Body of pancreas (tissue), 4 donors: ENCODE measurements around the gene BLOC1S3. TPM values are rescaled to one million over a fixed set of nuclear protein-coding genes. Genes with fewer than 3 reads are reported as not detected.

Source experiments
- ATAC-seq: fragments of 150-250 bp; one replicate; pipeline ENCODE4 v1.9.1; 2016
- DNase-seq, 4 donors: peaks; one replicate each; pipeline ENCODE4 v3.0.0-alpha.2; 2019
- H3K27ac ChIP-seq, 4 donors: fragments of 200-600 bp; sonication (generic); 1 replicate in 3 of 4; 2 replicates in 1 of 4; pipeline versions ENCODE4 v1.5.1 to v1.6.1; 2016 to 2019; ENCODE audit warnings: mild to moderate bottlenecking in 1 of 4, mixed read lengths in 1 of 4, moderate library complexity in 1 of 4
- H3K27me3 ChIP-seq, 2 donors: fragments of 200-600 bp; sonication (generic); one replicate each; pipeline ENCODE4 v1.6.0; 2016; ENCODE audit warnings: mild to moderate bottlenecking in 1 of 2
- H3K36me3 ChIP-seq, 2 donors: fragments of 200-600 bp; sonication (generic); replicated peaks in 1 of 2; 2 replicates each; pipeline ENCODE4 v1.5.1; 2016; ENCODE audit warnings: low read depth in 2 of 2; ENCODE audit not compliant: insufficient read depth in 1 of 2
- H3K4me1 ChIP-seq: fragments of 200-600 bp; sonication (generic); one replicate; pipeline ENCODE4 v1.6.0; 2016
- H3K4me3 ChIP-seq, 2 donors: fragments of 200-600 bp; sonication (generic); 1 replicate in 1 of 2; 2 replicates in 1 of 2; pipeline ENCODE4 v1.5.1; 2016 to 2019
- H3K9me3 ChIP-seq, 3 donors: fragments of 200-600 bp; sonication (generic); 1 replicate in 2 of 3; 2 replicates in 1 of 3; pipeline ENCODE4 v1.5.1; 2016
- POLR2A ChIP-seq, 3 donors: fragments of 450-650 bp; IDR thresholded peaks; one replicate each; pipeline ENCODE4 v1.6.1; 2016; ENCODE audit warnings: antibody characterized with exemption in 3 of 3, mild to moderate bottlenecking in 2 of 3
- WGBS, 2 donors: methylation state at CpG; one replicate each; pipeline ENCODE4 v1.1.5; 2017; 5-methylcytosine and 5-hydroxymethylcytosine counted together
- intact Hi-C: fragments of 100-400 bp; cut with DNase I; formaldehyde crosslinking; loops from one replicate; pipeline ENCODE4 v1.15.1; 2023
- total RNA-seq, 2 donors: library from RNA; depleted of rRNA; stranded (reverse); fragments of >200 nt; gene quantifications; one replicate each; pipeline ENCODE4 v1.1.0, GENCODE V29; 2016
- TF ChIP-seq, protein P1 (sequence below), 7 experiments: fragments of 450-650 bp in 4 of 7; fragments of 200-600 bp in 3 of 7; sonication (generic) in 3 of 7; IDR thresholded peaks; one replicate each; pipeline ENCODE4 v1.5.1; 2016 to 2019; ENCODE audit warnings: antibody characterized with exemption in 7 of 7

BLOC1S3 gene
- total RNA-seq, 2 donors from 2014 or later: 4.9 to 12.5 TPM

DNA sequence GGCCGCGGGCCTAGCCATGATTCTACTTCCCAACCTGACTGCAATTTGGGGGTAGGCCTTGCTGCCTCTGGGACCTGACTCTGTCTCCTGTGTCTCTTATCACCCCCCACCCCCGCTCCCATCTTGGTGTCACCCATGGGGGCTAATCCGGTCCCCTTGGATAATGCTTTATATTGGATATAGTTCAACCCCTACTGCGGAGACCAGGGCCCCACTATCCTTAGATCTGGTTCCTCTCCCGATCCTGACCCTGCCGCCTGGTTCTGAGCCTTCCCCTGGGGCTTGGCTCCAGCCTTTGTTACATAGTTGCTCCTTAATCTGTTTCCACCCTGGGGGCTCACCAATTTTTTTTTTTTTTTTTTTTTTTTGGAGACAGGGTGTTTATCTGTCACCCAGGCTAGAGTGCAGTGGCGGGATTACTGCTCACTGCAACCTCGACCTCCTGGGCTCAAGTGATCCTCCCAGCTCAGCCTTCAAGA is 1.3 kb downstream of the BLOC1S3 start:
- no peaks in the 10 kb centered on the region for H3K9me3 ChIP-seq
- peak overlapping the region; percentile 66 to 93 (median 82) for H3K27ac ChIP-seq
- intact Hi-C loops: no loop called here
- 43 to 57% methylated on average over 6 to 9 of the region's 9 CpGs for WGBS, 2 donors
- no peaks in the 10 kb centered on the region for H3K36me3 ChIP-seq
- DNase-seq (peak in 1 of 4 donors; percentile 26), ATAC-seq (no peak)
- peak overlapping the region; percentile 51 to 97 for H3K4me3 ChIP-seq
- H3K27me3 ChIP-seq: no peaks in the 10 kb centered on the region
- TF ChIP-seq, protein P1, sequence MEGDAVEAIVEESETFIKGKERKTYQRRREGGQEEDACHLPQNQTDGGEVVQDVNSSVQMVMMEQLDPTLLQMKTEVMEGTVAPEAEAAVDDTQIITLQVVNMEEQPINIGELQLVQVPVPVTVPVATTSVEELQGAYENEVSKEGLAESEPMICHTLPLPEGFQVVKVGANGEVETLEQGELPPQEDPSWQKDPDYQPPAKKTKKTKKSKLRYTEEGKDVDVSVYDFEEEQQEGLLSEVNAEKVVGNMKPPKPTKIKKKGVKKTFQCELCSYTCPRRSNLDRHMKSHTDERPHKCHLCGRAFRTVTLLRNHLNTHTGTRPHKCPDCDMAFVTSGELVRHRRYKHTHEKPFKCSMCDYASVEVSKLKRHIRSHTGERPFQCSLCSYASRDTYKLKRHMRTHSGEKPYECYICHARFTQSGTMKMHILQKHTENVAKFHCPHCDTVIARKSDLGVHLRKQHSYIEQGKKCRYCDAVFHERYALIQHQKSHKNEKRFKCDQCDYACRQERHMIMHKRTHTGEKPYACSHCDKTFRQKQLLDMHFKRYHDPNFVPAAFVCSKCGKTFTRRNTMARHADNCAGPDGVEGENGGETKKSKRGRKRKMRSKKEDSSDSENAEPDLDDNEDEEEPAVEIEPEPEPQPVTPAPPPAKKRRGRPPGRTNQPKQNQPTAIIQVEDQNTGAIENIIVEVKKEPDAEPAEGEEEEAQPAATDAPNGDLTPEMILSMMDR (IDR thresholded peaks at IDR 0.05): no peak
- TF ChIP-seq POLR2A (IDR thresholded peaks at IDR 0.05): no peak
- H3K4me1 ChIP-seq: peaks cover 32% of the 10 kb centered on the region

DNA sequence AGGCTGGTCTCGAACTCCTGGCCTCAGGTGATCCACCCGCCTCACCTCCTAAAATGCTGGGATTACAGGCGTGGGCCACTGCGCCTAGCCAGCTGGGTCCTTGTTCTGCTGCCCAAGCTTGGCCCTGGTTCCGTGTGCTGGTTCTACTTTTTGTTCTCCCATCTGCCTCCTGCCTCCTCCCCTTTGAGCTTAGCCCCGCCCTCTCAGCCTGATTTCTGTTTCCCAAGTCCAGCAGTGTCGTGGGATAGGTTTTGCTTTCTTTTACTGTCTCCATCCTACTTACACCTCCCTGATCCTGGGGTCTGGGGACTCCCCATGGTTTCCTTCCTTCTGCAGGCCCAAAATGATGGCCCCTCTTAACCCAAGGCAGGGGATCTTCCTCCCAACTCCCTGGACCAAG is 2.4 kb downstream of the BLOC1S3 start:
- ATAC-seq (no peak), DNase-seq (no peak)
- Histone ChIP-seq H3K4me1 (peaks cover 32% of the 10 kb centered on the region), H3K9me3 (no peaks in the 10 kb centered on the region), H3K27me3 (no peaks in the 10 kb centered on the region), H3K4me3 (no peak overlapping the region), H3K27ac (no peak overlapping the region), H3K36me3 (no peaks in the 10 kb centered on the region)
- intact Hi-C loops: no loop called here
- no peak for TF ChIP-seq POLR2A (IDR thresholded peaks at IDR 0.05)
- TF ChIP-seq, protein P1 (IDR thresholded peaks at IDR 0.05): no peak
- 76 to 85% methylated on average over 7 of the region's 7 CpGs for WGBS, 2 donors

DNA sequence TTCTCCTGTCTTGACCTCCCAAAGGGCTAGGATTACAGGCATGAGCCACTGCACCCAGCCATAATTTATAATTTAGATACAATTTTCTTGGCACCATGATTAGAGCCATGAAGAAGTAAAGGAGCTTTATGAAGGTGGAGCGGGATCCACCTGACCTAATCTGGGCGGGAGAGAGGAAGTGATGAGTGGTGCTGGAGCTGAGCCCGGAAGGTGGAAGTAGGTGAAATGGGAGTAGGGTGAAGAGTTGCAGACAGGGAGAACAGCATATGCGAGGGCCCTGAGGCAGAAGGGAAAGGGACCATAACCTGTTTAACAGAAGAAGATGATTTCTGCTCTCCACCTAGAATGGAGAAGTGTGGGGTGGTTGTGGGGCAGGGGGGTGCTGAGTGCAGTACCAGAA is 4.2 kb downstream of the BLOC1S3 start:
- Histone ChIP-seq H3K4me3 (no peak overlapping the region), H3K9me3 (no peaks in the 10 kb centered on the region), H3K36me3 (no peaks in the 10 kb centered on the region), H3K27me3 (no peaks in the 10 kb centered on the region), H3K4me1 (peaks cover 24% of the 10 kb centered on the region), H3K27ac (no peak overlapping the region)
- DNase-seq: no peak
- intact Hi-C loops: no loop called here
- TF ChIP-seq, protein P1 (IDR thresholded peaks at IDR 0.05): no peak
- TF ChIP-seq POLR2A (IDR thresholded peaks at IDR 0.05): no peak
- WGBS, 2 donors: 88 to 89% methylated on average over 4 of the region's 4 CpGs
- ATAC-seq: no peak

DNA sequence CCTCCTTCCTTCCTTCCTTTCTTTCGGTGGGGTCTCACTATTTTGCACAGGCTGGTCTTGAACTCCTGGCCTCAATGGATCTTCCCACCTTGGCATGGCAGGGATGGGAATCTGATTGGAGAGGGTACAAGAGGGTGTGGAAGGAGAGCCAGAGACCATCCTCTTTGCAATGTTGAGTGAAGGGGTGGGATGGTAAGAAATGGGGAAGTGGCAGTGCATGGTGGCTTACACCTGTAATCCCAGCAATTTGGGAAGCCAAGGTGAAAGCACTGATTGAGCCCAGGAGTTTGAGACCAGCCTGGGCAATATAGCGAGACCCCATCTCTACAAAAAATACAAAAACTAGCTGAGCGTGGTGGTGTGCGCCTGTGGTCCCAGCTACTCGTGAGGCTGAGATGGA is 5.5 kb downstream of the BLOC1S3 start:
- DNase-seq (no peak), ATAC-seq (no peak)
- 91 to 92% methylated on average over 5 of the region's 5 CpGs for WGBS, 2 donors
- no peak overlapping the region for H3K4me3 ChIP-seq
- TF ChIP-seq, protein P1 (IDR thresholded peaks at IDR 0.05): no peak
- TF ChIP-seq POLR2A (IDR thresholded peaks at IDR 0.05): no peak
- no peaks in the 10 kb centered on the region for H3K9me3 ChIP-seq
- H3K27me3 ChIP-seq: no peaks in the 10 kb centered on the region
- intact Hi-C loops: no loop called here
- H3K36me3 ChIP-seq: no peaks in the 10 kb centered on the region
- no peak overlapping the region for H3K27ac ChIP-seq
- H3K4me1 ChIP-seq: peaks cover 24% of the 10 kb centered on the region
